Activated CD4-positive, CD25-positive, alpha-beta regulatory T cell treated with anti-CD3 and anti-CD28 coated beads, Interleukin-2, amount 50 U/mL, for 24 hours (primary cell): ENCODE results near the gene AKR1C4.
"Not testable (repeated sequence)": the region's sequence is repeated elsewhere in the genome, so short reads cannot be mapped to it uniquely, and the experiment has no call there.

Experiments
- ATAC-seq, 2 donors: fragments of 150-1000 bp; cut with Tn5 transposase; one replicate each; pipeline ENCODE4 v1.10.0; 2021; ENCODE audit warnings: mild to moderate bottlenecking in 1 of 2, moderate library complexity in 1 of 2

AKR1C4 gene

DNA sequence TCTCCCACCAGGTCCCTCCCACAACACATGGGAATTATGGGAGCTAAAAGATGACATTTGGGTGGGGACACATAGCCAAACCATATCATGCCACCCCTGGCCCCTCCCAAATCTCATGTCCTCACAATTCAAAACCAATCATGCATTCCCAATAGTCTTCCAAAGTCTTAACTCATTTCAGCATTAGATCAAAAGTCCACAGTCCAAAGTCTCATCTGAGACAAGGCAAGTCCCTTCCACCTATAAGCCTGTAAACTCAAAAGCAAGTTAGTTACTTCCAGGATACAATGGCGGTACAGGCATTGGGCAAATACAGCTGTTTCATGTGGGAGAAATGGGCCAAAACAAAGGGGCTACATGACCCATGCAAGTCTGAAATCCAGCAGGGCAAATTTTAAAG is 13.1 kb downstream of the AKR1C4 start:
- ATAC-seq = not testable (repeated sequence)

DNA sequence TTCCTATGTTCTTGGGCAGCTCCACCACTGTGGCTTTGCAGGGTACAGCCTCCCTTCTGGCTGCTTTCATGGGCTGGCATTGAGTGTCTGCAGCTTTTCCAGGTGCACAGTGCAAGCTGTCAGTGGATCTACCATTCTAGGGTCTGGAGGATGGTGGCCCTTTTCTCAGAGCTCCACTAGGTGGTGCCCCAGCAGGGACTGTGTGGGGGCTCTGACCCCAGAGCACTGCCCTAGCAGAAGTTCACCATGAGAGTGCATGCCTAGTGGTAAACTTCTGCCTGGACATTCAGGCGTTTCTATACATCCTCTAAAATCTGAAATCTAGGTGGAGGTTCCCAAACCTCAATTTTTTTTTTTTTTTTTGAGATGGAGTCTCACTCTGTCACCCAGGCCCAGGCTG is 13.6 kb downstream of the AKR1C4 start:
- ATAC-seq = not testable (repeated sequence)

DNA sequence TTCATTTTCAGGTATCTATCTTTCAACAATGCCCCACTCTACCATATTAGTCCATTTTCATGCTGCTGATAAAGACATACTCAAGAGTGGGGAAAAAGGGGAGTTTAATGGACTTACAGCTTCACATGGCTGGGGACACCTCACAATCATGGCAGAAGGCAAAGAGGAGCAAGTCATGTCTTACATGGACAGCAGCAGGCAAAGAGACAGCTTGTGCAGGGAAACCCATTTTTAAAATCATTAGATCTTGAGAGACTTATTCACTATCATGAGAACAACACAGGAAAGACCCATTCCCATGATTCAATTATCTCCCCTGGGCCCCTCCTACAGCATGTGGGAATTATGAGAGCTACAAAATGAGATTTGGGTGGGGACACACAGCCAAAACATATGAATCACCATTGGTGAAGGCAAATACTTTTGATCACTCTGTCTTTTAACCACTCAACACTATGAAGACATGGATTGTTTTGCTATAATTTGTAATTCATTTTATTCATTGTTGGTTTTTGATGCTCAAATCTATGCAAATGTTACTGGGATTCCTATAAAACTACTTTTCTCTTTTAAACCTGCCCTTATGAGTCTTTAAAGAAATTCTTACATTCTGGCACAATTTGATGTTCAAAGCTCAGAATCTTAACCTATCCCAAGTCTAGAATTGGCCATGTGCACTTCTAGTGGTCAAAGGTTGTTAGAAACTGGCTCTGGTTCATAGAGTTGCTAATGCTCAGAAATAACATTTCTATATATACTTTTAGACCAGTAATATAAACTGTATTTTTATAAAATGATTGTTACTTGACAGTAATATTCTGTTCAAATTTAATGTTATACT is 15.3 kb downstream of the AKR1C4 start:
- ATAC-seq = no peak

DNA sequence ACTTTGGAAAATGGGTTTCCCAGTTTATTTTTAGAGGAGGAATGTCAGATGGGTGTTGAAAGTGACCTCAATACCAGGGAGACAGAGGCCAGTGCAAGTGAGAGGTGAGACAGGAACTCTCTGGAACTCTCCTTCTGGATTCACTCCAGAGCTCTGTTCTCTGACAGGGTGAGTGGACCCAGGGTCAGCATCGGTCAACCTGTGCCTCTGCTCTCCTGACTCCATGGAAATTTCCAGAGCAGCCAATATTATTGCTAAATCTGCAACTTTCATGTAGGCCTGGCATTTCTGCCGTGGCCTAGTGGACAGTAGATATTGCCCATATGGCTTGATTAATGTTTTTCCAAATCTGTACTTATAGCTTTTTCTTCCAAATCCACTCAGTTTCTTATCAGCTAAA is 20.2 kb downstream of the AKR1C4 start:
- no peak for ATAC-seq

DNA sequence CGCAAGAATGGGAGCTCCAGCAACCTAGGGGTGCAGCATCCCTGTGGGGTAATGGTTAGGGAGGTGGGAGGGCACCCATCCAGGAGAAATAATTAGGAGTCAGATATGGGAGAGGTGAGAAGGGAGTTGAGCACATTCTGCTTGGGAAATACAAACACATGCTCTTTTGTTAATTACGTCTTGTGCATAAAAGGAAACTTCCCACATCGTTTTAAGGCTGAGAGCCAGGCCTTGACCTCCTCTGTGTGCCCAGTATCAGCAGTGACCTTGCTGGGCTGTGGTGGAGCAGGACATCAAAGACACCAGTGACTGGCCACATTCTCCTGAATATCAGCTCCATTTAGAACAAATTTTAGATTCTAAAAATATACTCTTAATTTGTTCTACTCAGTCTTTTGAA is 22.6 kb downstream of the AKR1C4 start:
- ATAC-seq = no peak

DNA sequence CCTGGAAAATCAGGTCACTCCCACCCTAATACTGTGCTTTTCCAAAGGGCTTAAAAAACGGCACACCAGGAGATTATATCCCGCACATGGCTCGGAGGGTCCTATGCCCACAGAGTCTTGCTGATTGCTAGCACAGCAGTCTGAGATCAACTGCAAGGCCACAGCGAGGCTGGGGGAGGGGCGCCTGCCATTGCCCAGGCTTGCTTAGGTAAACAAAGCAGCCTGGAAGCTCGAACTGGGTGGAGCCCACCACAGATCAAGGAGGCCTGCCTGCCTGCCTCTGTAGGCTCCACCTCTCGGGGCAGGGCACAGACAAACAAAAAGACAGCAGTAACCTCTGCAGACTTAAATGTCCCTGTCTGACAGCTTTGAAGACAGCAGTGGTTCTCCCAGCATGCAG is 26.3 kb downstream of the AKR1C4 start:
- ATAC-seq = not testable (repeated sequence)

DNA sequence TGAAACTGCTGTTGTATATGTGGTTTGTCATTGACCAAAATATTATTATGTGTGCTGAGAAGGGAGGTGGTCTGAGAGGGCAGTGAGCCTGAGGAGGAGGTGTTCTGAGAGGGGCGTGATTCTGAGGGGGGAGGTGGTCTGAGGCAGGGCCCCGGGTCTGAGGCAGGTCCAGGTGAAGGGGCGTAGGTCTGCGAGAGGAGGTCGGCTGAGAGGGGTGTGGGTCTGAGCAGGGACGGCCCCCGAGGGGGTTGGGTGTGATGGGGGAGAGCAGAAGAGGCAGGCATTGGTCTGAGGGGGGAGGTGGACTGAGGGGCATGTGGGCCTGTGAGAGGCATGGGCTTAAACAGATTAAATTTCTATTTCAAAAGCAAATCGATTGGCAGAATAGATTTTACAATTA is 32.4 kb downstream of the AKR1C4 start:
- ATAC-seq = no peak

DNA sequence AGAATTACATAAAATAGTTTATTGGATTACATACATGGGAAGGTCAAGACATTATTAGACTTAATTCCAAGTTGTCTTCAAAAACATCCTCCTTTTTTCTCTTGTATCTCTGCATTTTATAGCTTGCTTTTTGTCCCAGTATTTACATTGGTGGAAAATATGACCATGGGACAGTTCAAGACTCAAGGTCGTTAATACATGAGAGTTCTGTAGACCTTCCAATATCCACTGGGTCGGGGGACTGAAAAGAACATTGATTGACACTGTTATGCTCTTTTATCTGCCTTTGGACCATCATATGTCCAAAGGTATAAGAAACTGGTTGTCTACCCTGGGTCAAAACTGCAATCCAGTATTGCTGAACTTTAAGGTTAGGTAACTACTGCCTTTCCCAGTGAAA is 36.7 kb downstream of the AKR1C4 start:
- no peak for ATAC-seq

DNA sequence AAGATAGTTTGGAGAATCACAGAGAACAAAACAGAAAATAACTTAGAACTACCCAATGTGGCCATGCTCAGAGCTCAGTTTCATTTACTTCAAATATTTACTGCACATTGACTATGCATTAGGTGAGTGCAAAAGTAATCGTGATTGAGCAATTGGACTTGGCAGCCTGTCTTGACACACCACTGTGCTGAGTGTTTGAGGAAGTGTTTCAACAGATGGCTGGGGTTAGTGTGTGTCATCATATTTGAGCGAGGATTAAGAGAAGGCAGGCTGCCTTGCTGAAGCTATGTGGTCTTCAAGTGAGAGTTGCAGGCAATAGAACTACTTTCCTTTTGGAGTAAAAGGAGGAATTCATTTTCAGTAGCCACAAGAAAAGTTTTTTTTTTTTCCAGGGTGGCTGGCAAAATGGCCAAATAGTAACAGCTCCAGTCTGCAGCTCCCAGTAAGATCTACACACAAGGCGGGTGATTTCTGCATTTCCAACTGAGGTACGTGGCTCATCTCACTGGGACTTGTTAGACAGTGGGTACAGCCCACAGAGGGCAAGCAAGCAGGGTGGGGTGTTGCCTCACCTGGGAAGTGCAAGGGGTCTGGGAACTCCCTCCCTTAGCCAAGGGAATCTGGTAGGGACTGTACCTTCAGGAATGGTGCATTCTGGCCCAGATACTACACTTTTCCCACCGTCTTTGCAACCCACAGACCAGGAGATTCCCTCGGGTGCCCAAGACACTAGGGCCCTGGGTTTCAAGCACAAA is 37.6 kb downstream of the AKR1C4 start:
- no peak for ATAC-seq

DNA sequence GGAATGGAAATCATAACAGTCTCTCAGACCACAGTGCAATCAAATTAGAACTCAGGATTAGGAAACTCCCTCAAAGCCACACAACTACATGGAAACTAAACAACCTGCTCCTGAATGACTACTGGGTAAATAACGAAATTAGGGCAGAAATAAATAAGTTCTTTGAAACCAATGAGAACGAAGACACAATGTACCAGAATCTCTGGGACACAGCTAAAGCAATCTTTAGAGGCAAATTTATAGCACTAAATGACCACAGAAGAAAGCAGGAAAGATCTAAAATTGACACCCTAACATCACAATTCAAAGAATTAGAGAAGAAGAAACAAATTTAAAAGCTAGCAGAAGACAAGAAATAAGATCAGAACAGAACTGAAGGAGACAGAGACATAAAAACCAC is 40.9 kb downstream of the AKR1C4 start:
- ATAC-seq = not testable (repeated sequence)

DNA sequence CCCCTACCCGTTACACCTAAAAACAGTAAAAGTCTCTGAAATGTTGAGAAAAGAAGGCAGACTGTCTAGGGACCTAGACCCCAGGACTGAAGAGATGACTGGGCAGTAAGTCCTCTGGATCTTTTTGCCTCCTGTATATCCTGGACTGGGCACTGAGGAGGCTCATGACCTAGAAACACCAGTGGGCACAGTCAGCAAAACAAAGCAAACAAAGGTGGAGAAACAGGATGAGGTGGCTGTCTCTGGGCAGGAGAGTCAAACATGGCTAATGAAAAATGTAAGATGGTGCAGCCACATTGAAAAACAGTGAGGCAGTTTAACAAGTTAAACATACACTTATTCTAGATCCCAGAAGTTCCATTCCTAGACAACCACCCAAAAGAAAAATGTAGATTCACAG is 45.9 kb downstream of the AKR1C4 start:
- no peak for ATAC-seq

DNA sequence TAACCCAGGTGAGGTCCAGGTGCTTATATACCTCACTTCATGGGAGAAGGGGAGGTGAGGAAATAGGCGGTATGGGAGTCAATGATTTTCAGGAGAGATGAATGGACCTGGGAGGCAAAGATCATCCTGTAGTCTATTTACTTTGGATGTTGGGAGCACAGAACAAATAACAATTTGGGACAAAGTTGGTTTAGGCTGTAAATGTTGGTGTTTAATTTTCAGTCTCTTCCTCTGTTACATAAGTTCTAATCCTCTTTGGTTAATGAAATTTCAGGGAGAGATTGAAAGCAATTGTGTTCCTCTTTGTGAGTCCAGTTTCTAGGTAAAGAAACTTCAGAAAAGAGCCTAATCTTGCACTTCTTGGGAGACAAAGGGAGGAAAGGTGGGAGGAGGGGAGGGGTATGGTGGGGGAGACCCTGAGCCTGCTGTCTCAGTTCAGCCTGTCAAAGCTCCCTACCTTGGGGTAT is 46.9 kb downstream of the AKR1C4 start:
- no peak for ATAC-seq

DNA sequence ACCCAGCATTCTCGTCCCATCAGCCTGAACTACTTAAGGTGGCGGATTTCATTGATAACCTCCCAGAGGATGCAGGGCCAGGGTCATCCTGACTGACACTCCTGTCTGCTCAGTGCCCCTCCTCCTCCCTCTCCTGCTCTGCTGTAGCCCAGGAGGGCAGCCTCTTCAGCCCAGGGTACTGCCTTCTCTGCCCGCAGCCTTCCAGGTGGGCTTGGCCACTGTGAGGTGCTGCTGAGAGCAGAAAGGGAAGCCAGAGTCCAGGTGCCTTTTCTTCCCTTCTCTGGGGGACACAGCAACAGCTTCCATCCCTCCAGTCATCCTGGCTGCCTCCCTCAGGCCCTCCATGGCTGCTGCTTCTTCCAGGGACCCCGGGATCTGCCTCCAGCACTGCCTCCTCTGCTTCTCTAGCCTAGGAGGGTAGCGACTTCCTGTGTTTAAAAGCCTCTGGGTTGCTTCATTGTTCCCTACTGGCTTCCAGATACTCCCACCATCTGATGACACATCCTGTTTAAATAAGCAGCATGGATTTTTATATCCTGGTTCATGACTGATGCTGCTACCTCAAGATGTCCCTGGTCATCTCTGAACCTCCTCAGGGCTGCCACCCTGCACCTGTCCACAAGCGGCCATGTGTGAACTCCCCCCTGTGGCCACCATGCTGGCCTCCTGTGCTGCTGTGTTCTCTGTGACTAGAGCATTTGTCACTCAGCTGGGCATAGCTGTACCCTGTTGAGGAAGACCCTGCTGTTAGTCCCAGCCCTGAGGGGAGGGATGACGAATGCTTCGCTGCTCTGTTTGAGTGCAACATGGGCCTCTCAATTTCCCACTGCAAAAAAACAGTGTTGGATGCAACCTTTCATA is 55.8 kb downstream of the AKR1C4 start:
- no peak for ATAC-seq

DNA sequence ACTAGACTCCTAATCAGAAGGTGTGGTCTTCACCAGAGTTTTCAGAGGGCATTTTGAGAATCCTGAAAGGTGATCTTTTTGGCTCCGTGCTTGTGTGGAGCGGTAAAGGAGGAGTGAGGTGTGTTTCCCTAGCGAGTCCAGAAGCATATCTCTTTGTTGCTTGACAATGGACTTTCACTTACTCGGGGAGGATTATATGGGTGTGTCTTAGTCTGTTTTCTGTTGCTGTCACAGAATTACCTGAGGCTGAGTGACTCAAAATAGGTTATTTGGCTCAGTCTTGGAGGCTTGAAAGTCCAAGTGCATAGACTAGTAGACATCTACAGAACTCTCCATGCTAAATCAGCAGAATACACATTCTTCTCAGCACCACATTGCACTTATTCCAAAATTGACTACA is 57.9 kb downstream of the AKR1C4 start:
- ATAC-seq = no peak

DNA sequence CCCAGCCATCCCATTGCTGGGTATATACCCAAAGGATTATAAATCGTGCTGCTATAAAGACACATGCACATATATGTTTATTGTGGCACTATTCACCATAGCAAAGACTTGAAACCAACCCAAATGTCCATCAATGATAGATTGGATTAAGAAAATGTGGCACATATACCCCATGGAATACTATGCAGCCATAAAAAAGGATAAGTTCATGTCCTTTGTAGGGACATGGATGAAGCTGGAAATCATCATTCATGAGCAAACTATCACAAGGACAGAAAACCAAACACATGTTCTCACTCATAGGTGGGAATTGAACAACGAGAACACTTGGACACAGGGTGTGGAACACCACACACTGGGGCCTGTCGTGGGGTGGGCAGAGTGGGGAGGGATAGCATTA is 61.1 kb downstream of the AKR1C4 start:
- ATAC-seq = not testable (repeated sequence)

DNA sequence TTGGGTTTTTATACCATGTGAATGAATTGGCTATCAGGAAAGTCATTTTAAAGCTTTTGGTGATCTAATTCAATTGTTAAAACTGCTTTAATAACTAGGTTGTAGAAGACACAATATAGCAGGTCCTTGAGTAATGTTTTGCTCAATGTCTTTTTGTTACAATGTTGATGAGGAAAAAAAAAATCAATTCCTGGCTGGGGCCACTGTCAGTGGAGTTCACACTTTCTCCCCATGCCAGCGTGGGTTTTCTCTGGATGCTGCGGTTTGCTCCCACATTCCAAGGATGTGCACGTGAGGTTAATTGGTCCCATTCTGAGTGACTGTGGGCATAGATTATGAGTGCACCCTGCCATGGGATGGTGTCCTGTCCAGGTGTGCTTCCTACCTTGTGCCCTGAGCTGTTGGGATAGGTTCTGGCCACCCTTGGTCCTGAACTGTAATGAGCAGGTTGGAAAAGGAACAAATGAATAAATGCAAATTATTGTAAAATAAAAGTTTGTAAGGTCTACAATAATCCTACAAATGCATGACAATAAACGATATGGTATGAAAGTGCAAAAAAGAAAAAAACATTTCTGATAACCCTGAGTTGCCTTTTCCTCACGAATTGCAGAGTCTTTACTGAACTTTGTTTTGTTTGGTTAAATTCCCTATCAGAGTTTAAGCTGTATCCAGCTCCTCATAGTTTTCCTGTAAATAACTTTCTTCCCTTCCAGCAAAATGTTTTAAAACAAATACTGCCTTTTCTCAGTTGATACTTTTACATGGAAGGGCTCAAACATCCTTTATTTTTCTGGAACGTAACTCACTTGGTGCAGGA is 62.7 kb downstream of the AKR1C4 start:
- ATAC-seq = no peak

DNA sequence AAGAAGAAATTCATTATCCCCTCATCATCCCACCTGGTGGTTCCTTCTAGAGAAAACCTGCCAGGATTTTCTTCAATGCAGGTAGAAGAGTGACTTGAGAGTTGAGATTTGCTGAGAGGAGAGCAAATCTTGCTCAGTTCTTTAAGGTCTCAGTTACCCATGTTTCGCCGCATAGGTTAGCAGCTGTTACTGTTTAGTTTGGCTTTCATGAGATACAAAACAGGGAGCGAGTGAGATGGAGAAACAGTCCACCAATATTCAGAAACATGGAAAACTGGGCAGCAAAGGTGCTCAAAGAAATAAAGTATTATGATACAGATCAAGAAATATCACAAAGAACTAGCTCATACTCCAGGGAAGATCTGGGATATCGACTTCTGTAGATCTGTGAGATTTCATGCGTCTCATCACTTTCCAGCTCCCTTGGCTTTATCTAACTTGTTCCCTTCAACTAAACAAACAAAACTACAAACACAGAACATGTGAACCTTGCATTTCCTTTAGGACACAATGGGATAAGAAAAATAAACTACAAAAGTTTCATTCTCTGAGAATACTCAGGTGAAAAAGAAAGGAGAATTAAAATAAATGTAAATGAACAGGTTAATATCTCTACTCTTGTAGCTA is 63.4 kb downstream of the AKR1C4 start:
- ATAC-seq = no peak

DNA sequence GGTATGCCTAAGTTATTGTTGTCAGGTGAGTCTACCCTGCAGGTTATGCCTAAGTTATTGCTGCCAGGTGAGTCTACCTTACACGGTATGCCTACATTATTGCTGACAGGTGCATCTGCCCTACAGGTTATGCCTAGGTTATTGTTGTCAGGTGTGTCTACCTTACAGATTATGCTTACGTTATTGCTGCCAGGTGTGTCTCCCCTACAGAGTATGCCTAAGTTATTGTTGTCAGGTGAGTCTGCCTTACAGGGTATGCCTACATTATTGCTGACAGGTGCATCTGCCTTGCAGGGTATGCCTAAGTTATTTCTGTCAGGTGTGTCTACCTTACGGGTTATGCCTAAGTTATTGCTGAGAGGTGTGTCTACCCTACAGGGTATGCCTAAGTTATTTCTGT is 64.2 kb downstream of the AKR1C4 start:
- no peak for ATAC-seq

DNA sequence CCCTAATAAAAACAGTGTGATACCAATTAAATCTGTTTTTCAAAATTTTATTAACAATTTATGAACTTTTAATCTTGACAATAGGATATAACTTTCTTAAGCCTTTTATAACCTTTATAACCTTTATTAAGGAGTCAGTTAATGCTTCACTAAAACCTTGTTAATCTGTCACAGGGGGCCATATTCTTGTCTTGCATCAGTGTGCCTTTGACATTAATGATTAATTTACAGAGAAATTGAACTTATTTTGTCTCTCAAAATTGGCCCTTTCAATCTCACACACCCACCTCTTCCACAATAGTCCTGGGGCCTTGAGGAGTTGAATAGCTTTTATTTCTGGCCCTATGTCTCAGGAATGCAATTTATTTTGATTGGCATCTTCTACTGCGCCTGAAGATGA is 68.5 kb downstream of the AKR1C4 start:
- ATAC-seq = no peak

DNA sequence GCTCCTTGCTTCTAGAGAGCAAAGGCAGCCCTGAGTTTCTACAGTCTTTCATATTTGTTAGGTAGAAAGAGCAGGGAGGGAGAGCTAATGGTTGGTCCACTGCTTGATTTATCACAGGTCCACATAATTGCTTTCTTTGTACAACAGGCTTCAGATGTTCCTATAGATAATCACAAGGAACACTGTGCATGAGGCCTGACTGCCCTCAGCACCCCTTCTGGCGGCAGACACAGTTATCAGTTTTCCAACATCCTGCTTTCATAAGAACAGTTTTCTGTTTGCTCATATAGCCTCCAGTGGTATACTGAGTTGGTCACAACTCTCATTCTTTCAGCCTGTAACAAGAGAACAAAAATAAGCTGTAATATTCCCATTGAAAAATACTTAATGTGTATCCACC is 69.7 kb downstream of the AKR1C4 start:
- ATAC-seq = no peak

DNA sequence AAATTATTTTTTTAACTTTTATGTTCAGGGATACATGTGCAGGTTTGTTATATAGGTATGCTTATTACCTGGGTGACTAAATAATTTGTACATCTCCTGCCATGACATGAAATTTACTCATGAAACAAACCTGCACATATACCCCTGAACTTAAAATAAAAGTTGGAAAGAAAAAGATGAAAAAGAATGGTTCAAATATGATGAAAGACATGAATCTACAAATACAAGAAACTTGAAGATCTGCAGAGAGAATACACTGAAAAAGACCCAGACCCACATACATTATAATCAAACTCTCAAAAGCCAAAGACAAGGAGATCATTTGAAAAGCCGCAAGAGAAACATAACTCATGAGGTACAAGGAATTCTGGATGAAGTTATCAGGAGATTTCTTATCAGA is 70.2 kb downstream of the AKR1C4 start:
- no peak for ATAC-seq

DNA sequence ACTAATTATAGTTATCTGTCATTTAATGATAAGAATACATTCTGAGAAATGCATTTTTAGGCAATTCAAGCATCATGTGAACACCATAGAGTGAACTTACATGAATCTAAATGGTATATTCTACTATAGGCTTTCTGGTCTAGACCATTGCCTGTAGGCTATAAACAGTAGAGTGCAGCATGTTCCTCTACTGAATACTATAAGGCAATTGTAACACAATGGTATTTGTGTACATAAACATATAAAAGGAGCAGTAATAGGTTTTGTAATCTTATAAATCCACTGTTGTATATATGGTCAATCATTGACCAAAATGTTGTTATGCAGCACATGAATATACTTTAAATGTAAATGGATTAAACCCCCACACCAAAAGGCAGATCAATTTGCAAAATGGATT is 71.6 kb downstream of the AKR1C4 start:
- no peak for ATAC-seq
